ENCODE results near the gene SMARCB1.

DNA sequence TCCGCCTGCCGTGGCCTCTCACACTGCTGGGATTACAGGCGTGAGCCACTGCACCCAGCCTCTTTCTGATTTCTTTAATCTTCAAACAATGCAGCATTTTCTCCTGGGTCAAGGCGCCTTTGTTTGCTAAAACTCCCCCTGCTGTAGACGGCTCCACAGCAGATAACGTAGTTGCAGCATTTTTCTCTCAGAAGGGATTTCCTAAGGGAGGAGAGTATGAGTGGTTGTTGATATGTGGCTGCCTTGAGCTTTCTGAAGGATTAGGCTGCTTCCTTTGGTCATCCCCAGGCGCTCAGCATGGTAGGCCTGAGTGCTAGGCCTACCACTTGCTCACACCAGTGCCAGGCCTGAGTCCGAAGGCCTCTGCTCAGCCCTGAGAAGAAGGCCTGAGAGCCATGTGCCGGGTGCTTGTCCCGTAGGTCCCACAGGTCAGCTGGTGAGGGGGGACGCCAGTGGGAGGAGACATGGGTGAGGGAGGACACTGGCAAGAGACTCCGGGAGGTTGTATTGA lies 18.1 kb downstream of the SMARCB1 start:
- TF ChIP-seq, protein P1, sequence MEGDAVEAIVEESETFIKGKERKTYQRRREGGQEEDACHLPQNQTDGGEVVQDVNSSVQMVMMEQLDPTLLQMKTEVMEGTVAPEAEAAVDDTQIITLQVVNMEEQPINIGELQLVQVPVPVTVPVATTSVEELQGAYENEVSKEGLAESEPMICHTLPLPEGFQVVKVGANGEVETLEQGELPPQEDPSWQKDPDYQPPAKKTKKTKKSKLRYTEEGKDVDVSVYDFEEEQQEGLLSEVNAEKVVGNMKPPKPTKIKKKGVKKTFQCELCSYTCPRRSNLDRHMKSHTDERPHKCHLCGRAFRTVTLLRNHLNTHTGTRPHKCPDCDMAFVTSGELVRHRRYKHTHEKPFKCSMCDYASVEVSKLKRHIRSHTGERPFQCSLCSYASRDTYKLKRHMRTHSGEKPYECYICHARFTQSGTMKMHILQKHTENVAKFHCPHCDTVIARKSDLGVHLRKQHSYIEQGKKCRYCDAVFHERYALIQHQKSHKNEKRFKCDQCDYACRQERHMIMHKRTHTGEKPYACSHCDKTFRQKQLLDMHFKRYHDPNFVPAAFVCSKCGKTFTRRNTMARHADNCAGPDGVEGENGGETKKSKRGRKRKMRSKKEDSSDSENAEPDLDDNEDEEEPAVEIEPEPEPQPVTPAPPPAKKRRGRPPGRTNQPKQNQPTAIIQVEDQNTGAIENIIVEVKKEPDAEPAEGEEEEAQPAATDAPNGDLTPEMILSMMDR (IDR thresholded peaks at IDR 0.05), result no peak
- no peak for TF ChIP-seq ZFX (IDR thresholded peaks at IDR 0.05; ENCODE audit: borderline replicate concordance)
